ENCODE results near the gene DUOX1.
A peak's percentile ranks its signal among the peaks of the same experiment; 100 is the strongest.

DUOX1 gene

GRCh38 chr15:45182996-45183395, 53.2 kb downstream of the DUOX1 start:
- no peak for TF ChIP-seq CTCF (IDR thresholded peaks at IDR 0.05; ENCODE audit: low read depth, low read length, missing control alignments)
- no peak for DNase-seq (ENCODE audit: extremely low read depth, low read depth)
- no peak overlapping the region for H3K4me3 ChIP-seq (replicated peaks; ENCODE audit: low read depth, low read length)

GRCh38 chr15:45183511-45183910, 53.7 kb downstream of the DUOX1 start:
- H3K4me3 ChIP-seq (replicated peaks; ENCODE audit: low read depth, low read length): no peak overlapping the region
- DNase-seq (ENCODE audit: extremely low read depth, low read depth): no peak
- no peak for TF ChIP-seq CTCF (IDR thresholded peaks at IDR 0.05; ENCODE audit: low read depth, low read length, missing control alignments)

DNA sequence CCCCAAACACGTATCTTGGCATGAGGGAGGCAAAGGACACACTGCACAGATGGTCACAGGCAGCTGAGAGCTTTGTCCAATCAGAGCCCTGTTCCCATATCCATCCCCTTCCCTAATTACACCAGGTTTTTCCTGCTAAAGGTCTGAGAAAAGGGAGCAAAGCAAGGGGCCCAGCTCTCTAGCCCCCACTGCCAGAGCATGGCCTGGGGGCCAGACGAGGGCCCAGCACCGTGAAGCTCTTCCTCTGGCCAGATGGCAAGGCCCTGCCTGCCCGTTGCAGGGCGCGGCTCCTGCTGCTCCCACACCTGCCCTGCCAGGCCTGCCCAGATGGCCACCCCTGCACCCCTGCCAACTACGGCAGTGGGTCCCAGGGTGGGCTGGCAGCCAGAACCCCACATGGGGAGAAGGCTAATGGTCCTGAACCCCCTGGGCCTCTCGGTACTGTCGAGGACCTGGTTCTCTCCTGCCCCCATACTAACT, 54.8 kb downstream of the DUOX1 start:
- H3K4me3 ChIP-seq (replicated peaks; ENCODE audit: low read depth, low read length): no peak overlapping the region
- no peak for TF ChIP-seq CTCF (IDR thresholded peaks at IDR 0.05; ENCODE audit: low read depth, low read length, missing control alignments)
- DNase-seq (ENCODE audit: extremely low read depth, low read depth): no peak

DNA sequence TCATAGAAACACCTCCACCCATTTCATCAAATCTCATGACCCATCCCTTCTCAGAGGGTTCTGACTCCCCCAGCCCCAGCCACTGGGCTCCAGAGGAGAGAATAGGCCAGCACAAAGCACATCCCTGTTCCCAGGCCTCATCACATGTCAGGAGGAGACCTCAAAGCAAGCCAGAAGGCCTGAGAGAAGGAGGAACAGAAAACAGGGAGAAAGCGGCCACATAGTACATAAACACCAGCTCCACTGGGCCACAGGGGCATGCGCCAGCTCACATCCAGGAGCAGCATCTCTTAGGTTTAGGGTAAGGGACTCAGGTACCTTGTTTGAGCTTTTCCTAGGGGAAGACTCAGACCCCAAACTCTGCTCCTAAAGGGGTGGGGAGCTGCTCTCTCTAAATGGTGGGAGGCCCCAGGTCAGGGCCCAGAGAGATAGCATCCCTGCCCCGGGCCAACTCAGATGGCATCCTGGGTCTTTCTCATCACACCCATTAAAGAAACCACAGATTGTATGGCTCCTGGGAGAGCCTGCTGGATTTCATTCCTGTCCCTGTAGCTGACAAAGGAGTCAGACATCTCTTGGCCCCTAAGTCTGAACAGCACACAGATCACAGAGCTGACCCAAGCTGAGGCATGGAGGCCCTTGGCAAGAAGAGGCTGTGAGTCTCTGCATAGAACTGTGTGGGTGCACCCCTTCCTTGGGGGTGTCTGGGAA, 55.4 kb downstream of the DUOX1 start:
- no peak for DNase-seq (ENCODE audit: extremely low read depth, low read depth)
- no peak overlapping the region for H3K4me3 ChIP-seq (replicated peaks; ENCODE audit: low read depth, low read length)
- no peak for TF ChIP-seq CTCF (IDR thresholded peaks at IDR 0.05; ENCODE audit: low read depth, low read length, missing control alignments)

GRCh38 chr15:45185903-45186770, 56.3 kb downstream of the DUOX1 start:
- H3K4me3 ChIP-seq (replicated peaks; ENCODE audit: low read depth, low read length): peak overlapping the region; percentile 44

More at GRCh38 chr15:45185903-45186770, 56.3 kb downstream of the DUOX1 start:
- no peak for TF ChIP-seq CTCF (IDR thresholded peaks at IDR 0.05; ENCODE audit: low read depth, low read length, missing control alignments)
- DNase-seq (ENCODE audit: extremely low read depth, low read depth): no peak

Data from HFF-Myc (cell line).